ENCODE measurements around the gene DPP10.

- TF ChIP-seq POLR2AphosphoS5 (IDR thresholded peaks at IDR 0.05; ENCODE audit: low read depth, low read length), result no peak
- no peak for TF ChIP-seq POLR2A (IDR thresholded peaks at IDR 0.05; ENCODE audit: low read depth, low read length)
- no peak for TF ChIP-seq TAF1 (IDR thresholded peaks at IDR 0.05; ENCODE audit: borderline replicate concordance, low read depth, low read length)
Measured at GRCh38 chr2:115083225-115083624, 640.8 kb downstream of the DPP10 start.
